HG02610 (cell line): ENCODE results near the gene INO80.

ENCODE experiments used
- ATAC-seq: cut with Tn5 transposase; IDR thresholded peaks from one replicate; pipeline ENCODE4 v1.9.1; 2021; ENCODE audit warnings: mild to moderate bottlenecking, moderate library complexity; ENCODE audit not compliant: unreplicated experiment

Gene INO80

GRCh38 chr15:41004490-41004889 is 111.6 kb downstream of the INO80 start:
- no peak for ATAC-seq

- no peak for ATAC-seq
Measured at GRCh38 chr15:41001524-41002214, 114.4 kb downstream of the INO80 start.

- ATAC-seq: no peak
Measured at GRCh38 chr15:40999190-40999589, 116.9 kb downstream of the INO80 start.

- no peak for ATAC-seq
Measured at GRCh38 chr15:40995656-40996055, 120.4 kb downstream of the INO80 start.

GRCh38 chr15:40992825-40993224 is 123.3 kb downstream of the INO80 start:
- ATAC-seq: no peak

GRCh38 chr15:40992241-40992741 is 123.8 kb downstream of the INO80 start:
- no peak for ATAC-seq

- ATAC-seq: no peak
Measured at GRCh38 chr15:40991355-40991754, 124.7 kb downstream of the INO80 start.

- no peak for ATAC-seq
Measured at GRCh38 chr15:40990789-40991188, 125.3 kb downstream of the INO80 start.

- ATAC-seq: no peak
Measured at GRCh38 chr15:40990080-40990479, 126.0 kb downstream of the INO80 start.

- no peak for ATAC-seq
Measured at GRCh38 chr15:40988156-40988555, 127.9 kb downstream of the INO80 start.

- ATAC-seq: no peak
Measured at GRCh38 chr15:40986820-40987219, 129.3 kb downstream of the INO80 start.

GRCh38 chr15:40985541-40986330 is 130.3 kb downstream of the INO80 start:
- ATAC-seq: no peak

GRCh38 chr15:40984964-40985363 is 131.1 kb downstream of the INO80 start:
- no peak for ATAC-seq

- ATAC-seq: no peak
Measured at GRCh38 chr15:40984406-40984805, 131.7 kb downstream of the INO80 start.

- ATAC-seq: no peak
Measured at GRCh38 chr15:40982855-40983254, 133.2 kb downstream of the INO80 start.

GRCh38 chr15:40981186-40981585 is 134.9 kb downstream of the INO80 start:
- ATAC-seq: no peak

- no peak for ATAC-seq
Measured at GRCh38 chr15:40978562-40978961, 137.5 kb downstream of the INO80 start.

- ATAC-seq: no peak
Measured at GRCh38 chr15:40978141-40978540, 137.9 kb downstream of the INO80 start.

GRCh38 chr15:40976819-40977218 is 139.3 kb downstream of the INO80 start:
- ATAC-seq: no peak

- ATAC-seq: no peak
Measured at GRCh38 chr15:40974879-40975278, 141.2 kb downstream of the INO80 start.

GRCh38 chr15:40969363-40969762 is 146.7 kb downstream of the INO80 start:
- ATAC-seq: no peak
